ENCODE results near the gene KCTD10.

KCTD10 gene

DNA sequence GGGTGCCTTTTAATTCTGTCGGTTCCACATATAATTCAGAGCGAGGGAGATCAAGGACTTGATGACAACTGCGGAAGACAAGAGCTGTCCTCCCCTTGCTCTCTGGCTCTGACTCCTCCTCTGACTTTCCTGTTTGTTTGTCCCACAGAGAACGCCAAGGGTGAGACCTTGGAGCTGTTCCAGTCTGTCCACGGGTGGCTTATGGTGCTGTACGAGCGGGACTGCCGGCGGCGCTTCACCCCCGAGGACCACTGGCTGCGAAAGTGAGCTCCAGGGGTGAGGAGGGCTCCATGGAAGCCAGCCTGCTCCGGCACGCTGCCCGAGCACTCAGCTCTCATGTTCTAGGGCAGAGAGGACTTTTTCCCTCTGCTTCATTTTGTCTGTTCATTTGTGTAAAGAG, 33.1 kb upstream of the KCTD10 start:
- TF ChIP-seq, protein P1, sequence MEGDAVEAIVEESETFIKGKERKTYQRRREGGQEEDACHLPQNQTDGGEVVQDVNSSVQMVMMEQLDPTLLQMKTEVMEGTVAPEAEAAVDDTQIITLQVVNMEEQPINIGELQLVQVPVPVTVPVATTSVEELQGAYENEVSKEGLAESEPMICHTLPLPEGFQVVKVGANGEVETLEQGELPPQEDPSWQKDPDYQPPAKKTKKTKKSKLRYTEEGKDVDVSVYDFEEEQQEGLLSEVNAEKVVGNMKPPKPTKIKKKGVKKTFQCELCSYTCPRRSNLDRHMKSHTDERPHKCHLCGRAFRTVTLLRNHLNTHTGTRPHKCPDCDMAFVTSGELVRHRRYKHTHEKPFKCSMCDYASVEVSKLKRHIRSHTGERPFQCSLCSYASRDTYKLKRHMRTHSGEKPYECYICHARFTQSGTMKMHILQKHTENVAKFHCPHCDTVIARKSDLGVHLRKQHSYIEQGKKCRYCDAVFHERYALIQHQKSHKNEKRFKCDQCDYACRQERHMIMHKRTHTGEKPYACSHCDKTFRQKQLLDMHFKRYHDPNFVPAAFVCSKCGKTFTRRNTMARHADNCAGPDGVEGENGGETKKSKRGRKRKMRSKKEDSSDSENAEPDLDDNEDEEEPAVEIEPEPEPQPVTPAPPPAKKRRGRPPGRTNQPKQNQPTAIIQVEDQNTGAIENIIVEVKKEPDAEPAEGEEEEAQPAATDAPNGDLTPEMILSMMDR (IDR thresholded peaks at IDR 0.05; ENCODE audit: insufficient read depth, missing control alignments) = no peak
- no peak for DNase-seq (ENCODE audit: insufficient read length, low spot score)
- no peak for FAIRE-seq

DNA sequence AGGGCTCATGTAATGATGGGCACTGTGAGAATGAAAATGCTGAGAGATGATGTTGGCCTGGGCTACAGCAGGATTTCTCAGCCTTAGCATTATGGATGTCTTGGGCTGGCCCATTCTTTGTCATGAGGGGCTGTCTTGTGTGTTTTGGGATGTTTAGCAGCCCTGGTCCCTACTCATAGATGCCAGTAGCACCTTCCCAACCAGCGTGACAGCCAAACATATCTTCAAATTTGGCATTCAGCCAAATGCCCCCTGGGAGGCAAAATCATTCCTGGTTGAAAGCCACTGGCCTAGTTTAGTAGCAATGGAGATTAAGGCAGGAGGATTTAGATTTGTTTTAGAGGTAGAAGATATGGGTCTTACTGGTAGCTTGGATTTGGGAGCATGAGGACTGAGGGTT, 27.0 kb upstream of the KCTD10 start:
- TF ChIP-seq, protein P1 (IDR thresholded peaks at IDR 0.05; ENCODE audit: insufficient read depth, missing control alignments) = no peak
- FAIRE-seq (no peak), DNase-seq (ENCODE audit: insufficient read length, low spot score) (no peak)

DNA sequence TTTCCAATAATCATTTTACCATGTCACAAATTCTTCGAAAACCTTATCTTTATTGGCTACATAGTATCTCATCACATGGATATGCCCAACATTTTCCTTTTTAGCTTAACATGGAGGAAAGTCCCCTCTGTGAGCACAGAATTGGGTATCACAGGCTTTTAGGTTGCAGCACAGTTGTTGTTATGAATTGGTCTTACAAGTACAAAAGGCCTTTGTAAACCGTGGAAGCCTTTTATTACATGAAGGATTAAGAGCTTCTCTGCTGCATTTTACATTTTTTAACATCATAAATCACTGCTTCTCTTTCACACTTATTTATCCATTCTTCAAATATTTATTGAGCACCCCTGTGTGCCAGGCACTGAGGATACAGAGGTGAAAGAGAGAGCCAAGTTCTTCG, 26.5 kb upstream of the KCTD10 start:
- DNase-seq (ENCODE audit: insufficient read length, low spot score) (no peak), FAIRE-seq (no peak)
- TF ChIP-seq, protein P1 (IDR thresholded peaks at IDR 0.05; ENCODE audit: insufficient read depth, missing control alignments) = no peak

- TF ChIP-seq, protein P1 (IDR thresholded peaks at IDR 0.05; ENCODE audit: insufficient read depth, missing control alignments) = no peak
- no peak for FAIRE-seq
- no peak for DNase-seq (ENCODE audit: insufficient read length, low spot score)
Measured at GRCh38 chr12:109502332-109502731, 25.2 kb upstream of the KCTD10 start.

DNA sequence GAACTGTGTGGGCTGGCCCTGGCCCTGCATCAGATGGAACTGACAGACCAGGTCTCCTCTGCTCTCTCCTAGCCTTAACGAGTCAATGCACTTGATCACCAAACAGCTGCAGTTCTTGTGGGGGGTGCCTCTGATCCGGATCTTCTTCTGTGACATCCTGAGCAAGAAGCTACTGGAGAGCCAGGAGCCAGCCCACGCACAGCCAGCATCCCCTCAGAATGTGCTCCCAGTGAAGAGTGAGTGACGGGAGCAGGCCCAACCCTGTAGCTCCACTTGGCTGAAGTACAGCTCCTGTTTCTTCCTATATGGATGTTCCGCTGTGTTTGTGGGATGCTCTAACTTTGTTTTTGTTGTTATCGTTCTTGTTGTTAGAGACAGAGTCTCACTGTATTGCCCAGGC, 24.2 kb upstream of the KCTD10 start:
- DNase-seq (ENCODE audit: insufficient read length, low spot score) (no peak), FAIRE-seq (no peak)
- TF ChIP-seq, protein P1 (IDR thresholded peaks at IDR 0.05; ENCODE audit: insufficient read depth, missing control alignments) = no peak

DNA sequence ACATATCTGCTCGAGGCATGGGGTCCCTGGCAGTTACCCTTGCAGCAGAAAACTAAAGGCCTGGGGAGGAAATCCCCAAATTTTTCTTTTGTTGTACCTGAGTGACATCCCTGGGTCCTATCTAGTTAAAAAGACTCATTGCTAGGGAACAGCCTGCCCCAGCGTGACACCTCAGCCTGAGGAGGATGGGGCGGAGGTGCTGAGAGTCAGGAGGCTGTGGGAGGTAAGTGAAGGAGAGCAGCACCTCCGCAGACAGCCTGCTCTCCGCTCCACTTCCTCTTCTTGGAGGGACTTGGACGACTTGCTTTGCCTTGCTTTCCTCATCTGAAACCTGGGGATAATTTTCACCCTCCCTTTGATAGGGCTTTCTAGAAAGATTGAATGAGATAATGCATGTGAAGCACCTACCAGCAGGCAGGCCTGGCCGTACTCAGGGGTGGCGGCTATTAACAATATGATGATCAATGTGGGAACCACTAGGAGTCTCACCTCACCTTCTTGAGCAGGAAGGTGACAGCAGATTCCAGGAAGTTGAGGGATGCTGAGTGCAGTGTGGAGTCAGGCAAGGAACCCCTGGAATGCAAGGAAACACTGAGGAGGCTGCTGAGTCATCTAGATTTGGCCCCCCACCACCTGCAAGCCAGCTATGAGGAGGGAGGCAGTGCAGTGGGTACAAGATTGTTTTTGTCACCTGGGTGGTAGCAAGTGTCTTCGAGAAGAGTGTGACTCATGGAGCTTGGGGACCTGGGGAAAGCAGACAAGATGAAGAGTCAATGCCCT, 23.5 kb upstream of the KCTD10 start:
- TF ChIP-seq, protein P1 (IDR thresholded peaks at IDR 0.05; ENCODE audit: insufficient read depth, missing control alignments) = no peak
- no peak for FAIRE-seq

GRCh38 chr12:109497675-109498074, 20.6 kb upstream of the KCTD10 start:
- TF ChIP-seq, protein P1 (IDR thresholded peaks at IDR 0.05; ENCODE audit: insufficient read depth, missing control alignments) = no peak
- FAIRE-seq (no peak), DNase-seq (ENCODE audit: insufficient read length, low spot score) (no peak)

More for the DNA sequence above, 23.5 kb upstream of the KCTD10 start:
- DNase-seq (ENCODE audit: insufficient read length, low spot score) = no peak

Data from D721Med (cell line).